Measurements from ENCODE around the gene GTF2B. TPM values are rescaled to one million over a fixed set of nuclear protein-coding genes. Genes with fewer than 3 reads are reported as not detected.

Gene GTF2B
- total RNA-seq, 1 experiment from 2014 or later, result 57.9 TPM

Other genes starting within 250 kb of the GTF2B start
- gene PKN2, start 207.3 kb downstream of the GTF2B start, total RNA-seq (2014; rRNA removed; shearing (Covaris generic)), result 43.6 and 45.5 TPM in 2 replicates
- 23.6 and 38.8 TPM in 2 replicates for gene KYAT3, start 101.1 kb upstream of the GTF2B start, total RNA-seq (2014; rRNA removed; shearing (Covaris generic))
- 12.5 and 17.3 TPM in 2 replicates for gene RBMXL1, start 101.1 kb upstream of the GTF2B start, total RNA-seq (2014; rRNA removed; shearing (Covaris generic))
- 31.0 and 37.2 TPM in 2 replicates for gene GBP3, start 131.3 kb upstream of the GTF2B start, total RNA-seq (2014; rRNA removed; shearing (Covaris generic))
- 55.8 and 68.0 TPM in 2 replicates for gene GBP1, start 173.6 kb upstream of the GTF2B start, total RNA-seq (2014; rRNA removed; shearing (Covaris generic))
- 48.3 and 78.2 TPM in 2 replicates for gene GBP2, start 234.5 kb upstream of the GTF2B start, total RNA-seq (2014; rRNA removed; shearing (Covaris generic))

Measured in SJSA1 (cell line).